ENCODE data around the gene PEX16.

GRCh38 chr11:45899448-45900174 lies 18.1 kb downstream of the PEX16 start:
- no peak for TF ChIP-seq POLR2A (IDR thresholded peaks at IDR 0.05)
- TF ChIP-seq CTCF (IDR thresholded peaks at IDR 0.05): no peak
